NCI-H82 (cell line): Measurements from ENCODE around the gene POTEI.
"Not testable (repeated sequence)": the region's sequence is repeated elsewhere in the genome, so short reads cannot be mapped to it uniquely, and the experiment has no call there.

Experiments used
- DNase-seq: peaks from one replicate; lab custom pipeline; 2025; lab: John Stamatoyannopoulos, UW

The POTEI gene

DNA sequence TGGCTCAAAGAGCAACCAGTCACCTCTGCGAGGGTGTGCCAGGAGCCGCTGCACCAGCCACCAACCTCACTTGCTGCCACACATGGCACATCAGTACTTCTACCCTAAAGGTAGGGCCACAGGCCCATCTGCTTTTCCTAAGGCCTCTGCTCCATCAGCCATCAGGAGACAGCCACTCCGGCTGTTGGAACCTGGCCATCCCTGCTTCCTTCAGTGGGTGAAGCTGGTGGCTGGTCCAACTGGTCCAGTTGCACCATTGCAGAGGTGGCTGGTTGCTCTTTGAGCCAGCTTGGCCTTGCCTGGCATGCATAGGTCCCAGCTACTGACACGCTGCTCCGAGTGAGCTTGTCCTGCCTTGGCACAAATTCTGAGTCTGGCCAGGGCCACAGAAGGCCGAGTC is 53.7 kb downstream of the POTEI start:
- DNase-seq, result not testable (repeated sequence)

DNA sequence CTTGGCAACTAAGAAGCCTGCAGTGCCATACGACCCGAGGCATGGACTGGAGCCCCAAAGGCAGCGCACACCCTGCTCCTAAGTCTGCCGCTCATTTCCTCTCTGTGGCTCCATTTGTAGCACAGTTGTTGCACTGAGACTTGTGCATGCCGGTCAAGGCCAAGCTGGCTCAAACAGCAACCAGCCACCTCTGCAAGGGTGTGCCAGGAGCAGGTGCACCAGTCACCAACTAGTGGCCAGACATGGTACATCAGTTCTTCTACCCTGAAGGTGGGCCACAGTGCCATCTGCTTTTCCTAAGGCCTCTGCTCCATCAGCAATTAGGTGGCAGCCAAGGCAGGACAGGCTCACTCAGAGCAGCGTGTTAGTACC is 54.4 kb downstream of the POTEI start:
- not testable (repeated sequence) for DNase-seq

GRCh38 chr2:130453955-130454711 is 55.0 kb downstream of the POTEI start:
- not testable (repeated sequence) for DNase-seq

DNA sequence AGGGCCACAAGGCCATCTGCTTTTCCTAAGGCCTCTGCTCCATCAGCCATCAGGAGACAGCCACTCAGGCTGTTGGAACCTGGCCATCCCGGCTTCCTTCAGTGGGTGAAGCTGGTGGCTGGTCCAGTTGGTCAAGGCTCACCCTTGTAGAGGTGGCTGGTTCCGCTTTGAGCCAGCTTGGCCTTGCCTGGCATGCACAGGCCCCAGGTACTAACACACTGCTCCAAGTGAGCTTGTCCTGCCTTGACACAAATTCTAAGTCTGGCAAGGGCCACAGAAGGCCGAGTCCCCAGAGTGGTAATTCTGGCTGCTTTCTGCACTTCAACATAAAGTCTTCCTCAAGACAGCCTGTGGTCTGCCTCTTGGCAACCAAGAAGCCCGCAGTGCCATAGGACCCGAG is 56.2 kb downstream of the POTEI start:
- DNase-seq, result not testable (repeated sequence)

DNA sequence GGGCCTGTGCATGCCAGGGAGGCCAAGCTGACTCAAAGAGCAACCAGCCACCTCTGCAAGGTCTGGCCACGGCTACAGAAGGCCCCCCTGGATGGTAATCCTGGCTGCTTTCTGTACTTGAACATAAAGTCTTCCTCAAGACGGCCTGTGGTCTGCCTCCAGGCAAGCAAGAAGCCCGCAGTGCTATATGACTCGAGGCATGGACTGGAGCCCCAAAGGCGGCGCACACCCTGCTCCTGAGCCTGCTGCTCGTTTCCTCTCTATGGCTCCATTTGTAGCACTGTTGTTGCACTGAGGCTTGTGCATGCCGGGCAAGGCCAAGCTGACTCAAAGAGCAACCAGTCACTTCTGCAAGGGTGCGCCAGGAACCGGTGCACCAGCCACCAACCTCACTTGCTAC is 57.3 kb downstream of the POTEI start:
- DNase-seq, result not testable (repeated sequence)

- DNase-seq, result not testable (repeated sequence)
Observed at GRCh38 chr2:130451278-130451677, 57.9 kb downstream of the POTEI start.

DNA sequence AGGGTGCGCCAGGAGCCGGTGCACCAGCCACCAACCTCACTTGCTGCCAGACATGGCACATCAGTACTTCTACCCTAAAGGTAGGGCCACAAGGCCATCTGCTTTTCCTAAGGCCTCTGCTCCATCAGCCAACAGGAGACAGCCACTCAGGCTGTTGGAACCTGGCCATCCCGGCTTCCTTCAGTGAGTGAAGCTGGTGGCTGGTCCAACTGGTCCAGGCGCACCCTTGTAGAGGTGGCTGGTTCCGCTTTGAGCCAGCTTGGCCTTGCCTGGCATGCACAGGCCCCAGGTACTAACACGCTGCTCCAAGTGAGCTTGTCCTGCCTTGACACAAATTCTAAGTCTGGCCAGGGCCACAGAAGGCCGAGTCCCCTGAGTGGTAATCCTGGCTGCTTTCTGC is 58.8 kb downstream of the POTEI start:
- not testable (repeated sequence) for DNase-seq

DNA sequence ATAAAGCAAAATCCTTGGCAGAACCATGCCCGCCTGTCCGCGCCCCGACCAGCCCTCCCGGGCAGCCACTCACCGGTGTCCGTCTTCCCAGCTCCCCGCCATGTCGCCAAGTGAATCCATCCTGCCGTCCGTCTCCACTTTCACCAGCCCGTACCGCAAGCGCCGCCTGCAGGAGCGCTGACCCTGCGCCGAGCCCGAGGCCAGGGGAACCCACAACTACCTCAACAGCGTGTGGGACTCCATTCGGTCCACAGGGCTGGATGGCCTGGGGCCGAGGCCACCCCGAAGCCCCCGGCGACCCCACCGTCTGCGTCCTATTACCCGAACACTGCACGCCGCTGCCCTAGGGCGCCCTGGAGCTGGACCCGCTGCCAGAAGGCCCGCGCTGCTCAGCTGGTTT is 81.5 kb downstream of the POTEI start:
- not testable (repeated sequence) for DNase-seq

GRCh38 chr2:130418845-130419244 is 90.3 kb downstream of the POTEI start:
- DNase-seq, result not testable (repeated sequence)

DNA sequence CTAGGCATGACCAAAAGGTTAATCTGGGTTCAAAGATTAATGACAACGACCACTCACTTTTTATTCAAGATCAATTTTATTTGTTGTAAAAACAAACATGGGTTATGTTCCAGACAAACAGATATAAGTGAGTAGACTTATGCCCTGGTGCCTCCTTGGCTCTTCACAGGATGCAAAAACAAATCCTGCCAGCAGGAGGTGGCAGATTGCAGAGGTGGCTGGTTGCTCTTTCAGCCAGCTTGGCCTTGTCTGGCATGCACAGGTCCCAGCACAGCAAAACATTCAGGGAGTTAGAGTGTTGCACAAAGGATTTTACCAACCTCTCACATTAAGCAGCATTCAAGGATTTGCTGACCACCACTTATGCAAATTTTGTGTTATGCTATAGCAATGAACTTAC is 92.4 kb downstream of the POTEI start:
- DNase-seq, result not testable (repeated sequence)
